ENCODE results near the gene TXNDC17.
"Not testable (repeated sequence)": the region's sequence is repeated elsewhere in the genome, so short reads cannot be mapped to it uniquely, and the experiment has no call there.

The TXNDC17 gene

GRCh38 chr17:6636616-6637457, 4.0 kb upstream of the TXNDC17 start:
- no peak for DNase-seq (ENCODE audit: low read depth in 2 of 2)

- DNase-seq (ENCODE audit: low read depth in 2 of 2), result no peak
Measured at GRCh38 chr17:6637458-6637840, 3.4 kb upstream of the TXNDC17 start.

DNA sequence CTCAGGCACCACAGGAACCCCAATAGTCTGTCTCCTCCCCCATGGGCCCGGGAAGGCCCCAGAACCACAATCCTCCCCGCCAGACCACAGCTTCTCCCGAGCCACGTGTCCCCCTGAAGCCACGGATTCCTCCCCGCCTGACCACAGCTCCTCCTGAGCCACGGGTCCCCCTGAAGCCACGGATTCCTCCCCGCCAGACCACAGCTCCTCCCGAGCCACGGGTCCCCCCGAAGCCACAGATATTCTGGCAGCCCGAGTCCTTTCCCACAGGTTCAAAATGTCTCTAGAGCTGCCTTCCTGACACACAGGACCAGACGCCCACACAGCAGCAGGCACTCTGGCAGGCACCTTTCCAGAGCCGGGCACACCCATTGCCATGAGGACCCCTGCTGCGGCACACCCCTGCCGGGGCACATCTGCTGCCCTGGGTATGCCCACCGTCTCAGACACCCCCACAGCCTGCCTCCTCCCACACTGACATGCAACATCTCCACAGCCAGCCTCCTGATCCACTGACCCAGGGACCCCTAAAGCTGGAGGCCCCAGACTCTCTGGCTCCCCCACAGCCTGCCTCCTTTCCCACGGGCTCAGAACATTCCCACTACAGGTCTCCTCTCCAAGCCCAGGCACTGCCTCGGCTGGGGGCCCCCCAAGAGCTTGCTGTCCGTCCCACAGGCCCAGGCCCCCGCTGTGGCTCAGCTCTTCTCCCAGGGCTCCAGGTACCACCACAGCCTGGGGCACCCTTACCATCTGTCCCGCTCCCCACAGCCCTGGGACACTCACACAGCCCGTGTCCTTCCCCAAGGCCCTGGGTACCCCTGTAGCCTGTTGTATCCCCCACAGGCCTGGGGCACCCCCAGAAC, 2.6 kb upstream of the TXNDC17 start:
- DNase-seq (ENCODE audit: low read depth in 2 of 2), result no peak

GRCh38 chr17:6639014-6639585, 1.8 kb upstream of the TXNDC17 start:
- no peak for DNase-seq (ENCODE audit: low read depth in 2 of 2)

- no peak for DNase-seq (ENCODE audit: low read depth in 2 of 2)
Measured at GRCh38 chr17:6639586-6640535, 999 bp upstream of the TXNDC17 start.

DNA sequence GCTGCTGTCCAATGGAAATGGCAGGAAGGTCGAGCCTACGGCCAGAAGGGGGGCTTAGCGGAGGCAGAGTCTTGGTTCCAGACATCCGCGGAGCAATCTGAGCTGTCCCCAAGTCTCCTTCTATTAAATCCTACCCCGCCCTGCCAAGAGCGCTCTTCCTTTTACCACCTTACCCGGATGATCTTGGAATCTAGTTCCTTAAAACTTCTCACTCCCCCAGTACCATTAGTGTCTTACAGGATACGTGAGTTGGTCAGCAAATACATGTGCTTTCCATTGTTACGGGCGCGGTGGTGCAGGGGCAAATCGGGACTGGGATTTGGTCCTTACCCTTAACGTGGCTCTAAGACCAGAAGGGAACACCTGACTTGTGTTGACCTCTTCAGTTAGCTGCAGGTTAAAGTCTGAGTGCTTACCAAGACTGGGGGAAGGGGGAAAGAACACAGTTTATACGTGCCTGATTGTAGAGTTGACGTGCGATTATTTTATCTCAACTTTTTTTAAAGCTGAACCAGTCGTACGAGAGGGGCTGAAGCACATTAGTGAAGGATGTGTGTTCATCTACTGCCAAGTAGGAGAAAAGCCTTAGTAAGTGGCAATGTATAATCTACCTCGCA, 495 bp downstream of the TXNDC17 start:
- DNase-seq (ENCODE audit: low read depth in 2 of 2), result no peak

GRCh38 chr17:6642592-6642991, 1.7 kb downstream of the TXNDC17 start:
- DNase-seq (ENCODE audit: low read depth in 2 of 2), result no peak

DNA sequence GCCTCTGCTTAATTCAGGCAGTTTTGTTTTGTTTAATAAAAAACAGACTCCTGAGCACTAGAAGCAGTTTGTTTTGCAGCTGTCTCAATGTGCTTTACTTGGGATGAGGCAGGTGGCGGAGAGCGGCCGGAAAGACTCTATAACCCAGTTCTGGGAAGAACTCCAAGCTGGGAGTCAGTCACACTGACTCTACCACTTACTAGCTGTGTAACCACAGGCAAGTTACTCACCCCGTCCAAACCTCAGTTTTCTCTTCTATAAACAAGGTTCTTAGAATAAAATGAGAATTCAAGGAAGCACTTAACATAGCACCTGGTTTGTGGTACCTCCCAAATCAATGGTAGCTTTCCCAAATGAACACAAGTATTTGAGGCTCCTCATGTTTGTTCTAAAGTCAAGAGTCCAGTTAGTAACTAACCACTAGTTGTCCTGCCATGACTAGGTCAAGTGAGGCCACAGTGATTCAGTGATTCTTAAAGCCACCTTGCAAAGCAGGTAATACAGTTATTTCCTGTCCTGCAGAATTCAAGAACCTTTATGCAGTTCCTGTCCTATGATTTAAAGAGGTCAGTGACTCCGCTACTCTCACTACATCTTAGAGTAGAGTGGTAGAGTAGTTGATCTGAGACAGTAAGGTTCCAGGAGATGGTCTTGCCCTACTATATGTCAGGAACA, 2.7 kb downstream of the TXNDC17 start:
- DNase-seq (ENCODE audit: low read depth in 2 of 2), result no peak

- DNase-seq (ENCODE audit: low read depth in 2 of 2), result no peak
Measured at GRCh38 chr17:6648181-6648580, 7.3 kb downstream of the TXNDC17 start.

GRCh38 chr17:6651354-6651918, 10.6 kb downstream of the TXNDC17 start, which contains the start of the genes C17orf100 and MED31:
Gene C17orf100 (plus strand): TSS chr17:6651762. CDS start chr17:6651914, 152 bp downstream.
Gene MED31 (minus strand): TSS chr17:6651605. CDS start chr17:6651528, 77 bp downstream.
- peak; percentile 92 to 93 for DNase-seq (ENCODE audit: low read depth in 2 of 2)

DNA sequence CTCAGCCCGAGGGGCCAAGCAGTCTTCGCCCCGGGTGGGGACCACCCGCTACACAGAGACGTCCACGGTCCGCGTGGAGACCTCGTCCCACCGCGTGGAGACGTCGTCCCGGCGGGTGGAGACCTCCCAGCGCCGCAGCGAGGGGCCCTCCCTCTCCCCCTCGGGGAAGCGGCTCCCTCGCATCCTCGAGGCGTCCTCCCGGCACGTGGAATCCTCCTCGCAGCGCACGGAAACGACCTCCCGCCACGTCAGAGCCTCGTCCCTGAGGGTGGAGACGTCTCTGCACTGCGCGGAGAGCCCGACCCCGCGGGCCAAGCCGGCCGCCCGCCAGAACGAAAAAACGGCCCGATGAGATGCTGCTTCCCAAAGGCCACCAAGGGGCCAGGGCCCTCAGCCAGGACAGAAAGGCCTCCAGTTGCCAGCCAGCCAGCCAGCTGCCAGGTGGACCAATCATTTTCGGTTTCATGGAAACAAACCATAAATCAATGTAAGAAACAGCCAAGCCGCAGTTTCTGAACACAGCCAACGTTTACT, 11.1 kb downstream of the TXNDC17 start:
- DNase-seq (ENCODE audit: low read depth in 2 of 2), result no peak

- no peak for DNase-seq (ENCODE audit: low read depth in 2 of 2)
Measured at GRCh38 chr17:6654841-6655731, 14.2 kb downstream of the TXNDC17 start.

DNA sequence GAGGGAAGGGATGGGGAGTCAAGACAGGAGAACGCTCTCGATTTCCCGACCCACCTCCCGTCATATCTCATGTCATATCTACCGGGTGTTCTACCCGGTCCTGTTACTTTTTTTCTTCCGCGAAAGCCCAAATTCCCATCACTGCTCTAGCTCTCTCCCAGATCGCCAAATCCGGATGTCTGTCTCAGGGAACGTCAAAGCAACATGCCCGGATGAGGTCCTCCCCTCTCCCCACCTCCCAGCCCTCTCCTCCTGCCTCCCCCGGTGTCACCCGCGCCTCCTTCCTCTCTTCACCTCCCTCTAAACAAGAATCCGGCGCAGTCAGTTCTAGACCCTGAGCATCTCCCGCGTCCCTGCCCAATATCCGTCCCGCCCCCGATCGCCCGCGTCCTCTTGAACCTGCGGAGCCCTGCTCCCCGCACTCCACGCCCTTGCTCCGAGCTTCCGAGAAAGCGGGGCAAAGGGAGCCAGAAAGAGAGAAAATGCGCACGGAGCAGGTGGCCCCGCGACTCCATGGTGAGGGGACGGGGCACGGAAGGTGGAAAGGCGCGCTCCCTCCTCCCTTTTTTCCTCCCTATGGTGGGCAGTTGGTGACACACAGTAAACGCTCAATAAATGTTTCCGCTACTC, 15.0 kb downstream of the TXNDC17 start:
- not testable (repeated sequence) for DNase-seq (ENCODE audit: low read depth in 2 of 2)

- not testable (repeated sequence) for DNase-seq (ENCODE audit: low read depth in 2 of 2)
Measured at GRCh38 chr17:6656797-6657632, 16.2 kb downstream of the TXNDC17 start.

DNA sequence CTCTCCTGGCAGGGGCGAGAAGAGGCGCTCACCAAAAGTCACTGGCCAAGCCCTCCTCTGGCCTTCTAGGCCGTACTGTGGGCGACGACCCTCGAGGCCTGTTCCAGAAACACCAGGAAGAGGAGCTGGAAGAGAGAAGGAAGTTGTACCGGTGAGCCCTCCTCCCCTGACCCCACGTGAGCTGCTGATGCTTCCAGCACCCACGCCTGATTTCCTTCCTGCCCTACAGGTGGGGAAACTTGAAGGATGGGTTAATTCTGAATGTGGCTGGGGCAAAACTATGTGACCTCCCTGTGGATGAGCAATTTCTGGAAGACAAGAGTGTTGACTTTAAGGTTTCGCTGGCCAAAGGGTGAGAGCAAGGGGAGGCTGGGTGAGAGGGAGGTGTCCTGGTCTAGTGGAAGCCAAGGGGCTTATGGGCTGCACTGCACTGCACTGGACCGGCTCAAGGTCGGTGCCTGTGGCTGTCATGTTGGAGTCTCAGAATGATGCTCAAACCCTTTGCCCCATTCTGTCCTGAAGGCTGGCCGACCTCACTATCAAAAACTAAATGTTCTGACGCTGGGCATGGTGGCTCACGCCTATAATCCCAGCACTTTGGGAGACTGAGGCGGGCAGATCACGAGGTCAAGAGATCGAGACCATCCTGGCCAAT, 16.9 kb downstream of the TXNDC17 start:
- no peak for DNase-seq (ENCODE audit: low read depth in 2 of 2)

DNA sequence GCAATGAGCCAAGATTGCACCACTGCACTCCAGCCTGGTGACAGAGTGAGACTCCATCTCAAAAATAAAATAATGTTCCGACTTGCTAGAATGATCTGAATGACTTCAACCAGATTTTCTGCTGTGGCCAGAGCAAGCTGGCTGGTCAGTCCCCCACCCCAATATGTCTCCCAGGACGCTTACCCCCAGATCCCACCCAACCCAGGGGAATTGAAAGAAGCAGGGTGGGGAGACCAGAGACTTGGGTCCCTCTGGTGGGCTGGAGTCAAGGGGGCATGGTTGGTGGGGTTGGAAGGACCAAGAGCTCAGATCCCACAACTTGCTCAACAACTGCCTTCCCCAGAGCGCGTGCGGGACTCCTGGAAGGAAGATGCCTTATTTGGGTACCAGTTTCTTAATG, 17.6 kb downstream of the TXNDC17 start:
- not testable (repeated sequence) for DNase-seq (ENCODE audit: low read depth in 2 of 2)
